ENCODE measurements around the gene TMEM59L.

DNA sequence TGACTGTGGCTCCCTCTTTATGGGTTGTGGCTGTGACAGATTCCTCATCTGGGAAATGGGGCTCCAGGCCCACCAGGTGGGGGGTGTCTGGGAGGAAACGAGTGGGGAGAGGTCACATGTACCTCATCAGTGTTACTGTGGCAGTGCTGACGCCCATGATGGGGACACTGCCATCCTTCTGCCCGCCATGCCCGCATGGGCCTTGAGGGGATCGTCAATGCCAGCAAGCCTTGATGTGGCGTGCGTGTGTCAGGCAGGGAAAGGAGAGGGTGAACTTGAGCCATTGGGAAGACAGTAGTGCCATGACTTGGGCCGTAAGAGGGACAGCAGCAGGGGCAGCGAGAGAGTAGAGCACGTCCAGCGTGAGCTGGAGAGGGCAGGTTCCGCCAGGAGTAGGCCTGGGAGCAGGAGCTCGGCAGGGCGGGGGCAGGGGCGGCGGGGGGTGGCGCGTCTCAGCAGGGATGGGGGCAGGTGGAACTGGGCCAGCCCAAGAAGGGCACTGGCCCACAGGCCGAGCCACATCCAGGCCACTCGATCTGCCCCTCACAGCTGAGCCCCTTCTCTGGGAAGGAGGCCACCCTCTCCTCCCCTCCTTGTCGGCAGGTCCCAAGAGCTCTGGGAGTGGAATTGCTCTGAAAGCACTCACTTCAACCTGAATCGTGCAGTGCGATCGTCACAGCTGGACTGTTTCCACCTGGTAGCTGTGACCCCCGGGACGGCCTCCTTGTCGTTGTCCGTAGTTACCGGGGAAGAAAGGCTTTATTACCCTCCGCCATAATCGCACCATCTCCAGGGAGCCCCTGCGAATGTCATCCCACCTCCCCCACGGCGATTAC, 34.1 kb downstream of the TMEM59L start:
- no peak for TF ChIP-seq POLR2A (IDR thresholded peaks at IDR 0.05)
- TF ChIP-seq, protein P1, sequence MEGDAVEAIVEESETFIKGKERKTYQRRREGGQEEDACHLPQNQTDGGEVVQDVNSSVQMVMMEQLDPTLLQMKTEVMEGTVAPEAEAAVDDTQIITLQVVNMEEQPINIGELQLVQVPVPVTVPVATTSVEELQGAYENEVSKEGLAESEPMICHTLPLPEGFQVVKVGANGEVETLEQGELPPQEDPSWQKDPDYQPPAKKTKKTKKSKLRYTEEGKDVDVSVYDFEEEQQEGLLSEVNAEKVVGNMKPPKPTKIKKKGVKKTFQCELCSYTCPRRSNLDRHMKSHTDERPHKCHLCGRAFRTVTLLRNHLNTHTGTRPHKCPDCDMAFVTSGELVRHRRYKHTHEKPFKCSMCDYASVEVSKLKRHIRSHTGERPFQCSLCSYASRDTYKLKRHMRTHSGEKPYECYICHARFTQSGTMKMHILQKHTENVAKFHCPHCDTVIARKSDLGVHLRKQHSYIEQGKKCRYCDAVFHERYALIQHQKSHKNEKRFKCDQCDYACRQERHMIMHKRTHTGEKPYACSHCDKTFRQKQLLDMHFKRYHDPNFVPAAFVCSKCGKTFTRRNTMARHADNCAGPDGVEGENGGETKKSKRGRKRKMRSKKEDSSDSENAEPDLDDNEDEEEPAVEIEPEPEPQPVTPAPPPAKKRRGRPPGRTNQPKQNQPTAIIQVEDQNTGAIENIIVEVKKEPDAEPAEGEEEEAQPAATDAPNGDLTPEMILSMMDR (IDR thresholded peaks at IDR 0.05), result no peak
